CD14-positive monocyte (primary cell): ENCODE measurements around the gene ZNF429. TPM values are rescaled to one million over a fixed set of nuclear protein-coding genes. Genes with fewer than 3 reads are reported as not detected.
"Not testable (repeated sequence)": the region's sequence is repeated elsewhere in the genome, so short reads cannot be mapped to it uniquely, and the experiment has no call there.

Source experiments
- DNase-seq, 3 donors: peaks; one replicate each; pipeline ENCODE4 v3.0.0-alpha.2; 2011 to 2022
- H2AFZ ChIP-seq: 2 replicates; pipeline ENCODE4 v1.6.0; 2012; ENCODE audit warnings: mild to moderate bottlenecking, low read depth, low read length, inconsistent platforms; ENCODE audit not compliant: insufficient read depth, poor library complexity, severe bottlenecking
- H3K27ac ChIP-seq, 2 donors: 1 replicate in 1 of 2; 2 replicates in 1 of 2; pipeline ENCODE4 v1.5.1; 2012 to 2013; ENCODE audit warnings: low read length in 2 of 2, control low read depth in 1 of 2, inconsistent platforms in 1 of 2, low read depth in 1 of 2, mild to moderate bottlenecking in 1 of 2
- H3K27me3 ChIP-seq, 2 donors: one replicate each; pipeline versions ENCODE4 v1.6.0 to v1.6.1; 2011 to 2013; ENCODE audit warnings: low read length in 2 of 2; ENCODE audit not compliant: control insufficient read depth in 2 of 2, insufficient read depth in 2 of 2
- H3K36me3 ChIP-seq, 2 donors: replicated peaks in 1 of 2; 1 replicate in 1 of 2; 2 replicates in 1 of 2; pipeline versions ENCODE4 v1.5.1 to v1.6.1; 2012 to 2013; ENCODE audit warnings: low read length in 2 of 2, control low read depth in 1 of 2, inconsistent platforms in 1 of 2, mild to moderate bottlenecking in 1 of 2; ENCODE audit not compliant: insufficient read depth in 2 of 2, control insufficient read depth in 1 of 2
- H3K4me1 ChIP-seq, 2 donors: 1 replicate in 1 of 2; 2 replicates in 1 of 2; pipeline versions ENCODE4 v1.5.1 to v1.6.1; 2012 to 2013; ENCODE audit warnings: low read length in 2 of 2, control low read depth in 1 of 2, inconsistent platforms in 1 of 2, mild to moderate bottlenecking in 1 of 2, moderate library complexity in 1 of 2; ENCODE audit not compliant: insufficient read depth in 2 of 2, control insufficient read depth in 1 of 2
- H3K4me2 ChIP-seq: replicated peaks from 2 replicates; pipeline ENCODE3; 2012; ENCODE audit warnings: low read length, moderate library complexity, mild to moderate bottlenecking; ENCODE audit not compliant: poor library complexity, severe bottlenecking; ENCODE audit errors: extremely low read depth
- H3K4me3 ChIP-seq, 3 experiments: fragments of 200-600 bp in 1 of 3; sonication (generic) in 1 of 3; replicated peaks in 1 of 3; 1 replicate in 2 of 3; 2 replicates in 1 of 3; pipeline ENCODE4 v1.5.1; 2011 to 2013; ENCODE audit warnings: low read length in 3 of 3, mild to moderate bottlenecking in 3 of 3, control low read depth in 2 of 3, low read depth in 2 of 3, inconsistent platforms in 1 of 3, moderate library complexity in 1 of 3
- H3K79me2 ChIP-seq: 2 replicates; pipeline ENCODE4 v1.6.0; 2012; ENCODE audit warnings: mild to moderate bottlenecking, control low read depth, inconsistent platforms, low read length, moderate library complexity; ENCODE audit not compliant: insufficient read depth
- H3K9ac ChIP-seq: 2 replicates; pipeline ENCODE4 v1.6.0; 2017; ENCODE audit warnings: low read length, mild to moderate bottlenecking; ENCODE audit not compliant: insufficient read depth, poor library complexity, severe bottlenecking
- H3K9me3 ChIP-seq, 2 donors: replicated peaks in 1 of 2; 1 replicate in 1 of 2; 2 replicates in 1 of 2; pipeline versions ENCODE4 v1.5.1 to v1.6.1; 2012 to 2013; ENCODE audit warnings: low read length in 2 of 2, control low read depth in 1 of 2; ENCODE audit not compliant: control insufficient read depth in 1 of 2, insufficient read depth in 1 of 2
- H4K20me1 ChIP-seq: 2 replicates; pipeline ENCODE4 v1.6.0; 2012; ENCODE audit warnings: mild to moderate bottlenecking, low read length, control low read depth, moderate library complexity; ENCODE audit not compliant: insufficient read depth
- H3K27ac Mint-ChIP-seq, 7 donors: one replicate each; pipeline ENCODE4 v1.8.0; 2020; ENCODE audit warnings: mild to moderate bottlenecking in 7 of 7, mixed read lengths in 7 of 7, moderate library complexity in 6 of 7, inconsistent platforms in 2 of 7
- H3K27me3 Mint-ChIP-seq, 3 donors: one replicate each; pipeline ENCODE4 v1.8.0; 2021 to 2022; ENCODE audit warnings: low read depth in 3 of 3, mild to moderate bottlenecking in 3 of 3, mixed read lengths in 3 of 3, moderate library complexity in 3 of 3, inconsistent platforms in 1 of 3
- H3K36me3 Mint-ChIP-seq, 2 donors: one replicate each; pipeline ENCODE4 v1.8.0; 2020; ENCODE audit warnings: mixed read lengths in 2 of 2, inconsistent platforms in 1 of 2, mild to moderate bottlenecking in 1 of 2
- H3K4me1 Mint-ChIP-seq: one replicate; pipeline ENCODE4 v1.8.0; 2020; ENCODE audit warnings: mild to moderate bottlenecking, mixed read lengths
- H3K4me3 Mint-ChIP-seq, 2 donors: one replicate each; pipeline ENCODE4 v1.8.0; 2020; ENCODE audit warnings: mild to moderate bottlenecking in 2 of 2, mixed read lengths in 2 of 2, moderate library complexity in 1 of 2
- H3K9me3 Mint-ChIP-seq, 7 donors: one replicate each; pipeline ENCODE4 v1.8.0; 2020 to 2022; ENCODE audit warnings: mixed read lengths in 7 of 7, mild to moderate bottlenecking in 6 of 7, moderate library complexity in 6 of 7, inconsistent platforms in 2 of 7
- WGBS: methylation state at CpG from one replicate; pipeline ENCODE4 v1.1.5; 2013; ENCODE audit warnings: missing lambda C conversion rate; ENCODE audit not compliant: insufficient coverage; 5-methylcytosine and 5-hydroxymethylcytosine counted together
- intact Hi-C, 2 donors: fragments of 100-400 bp; cut with micrococcal nuclease; formaldehyde crosslinking; loops; one replicate each; pipeline versions ENCODE4 v1.15.0 to v1.15.1; 2023
- polyA plus RNA-seq, 3 donors: library from polyadenylated mRNA; depleted of rRNA in 1 of 3; unstranded in 2 of 3; stranded (reverse) in 1 of 3; fragments of 300-500 nt in 2 of 3; fragments of >200 nt in 1 of 3; fragmentation: Illumina TruSeq in 2 of 3; gene quantifications; 1 replicate in 2 of 3; 2 replicates in 1 of 3; pipeline ENCODE4 v1.2.3, GENCODE V29; 2012 to 2021
- TF ChIP-seq, protein P1 (sequence below): fragments of 200-600 bp; IDR thresholded peaks from one replicate; pipeline ENCODE4 v1.8.0; 2022; ENCODE audit warnings: antibody characterized with exemption, mild to moderate bottlenecking

ZNF429 gene
- polyA plus RNA-seq, 3 donors = 9.5 to 11.6 (median 11.1) TPM

- peaks cover 3 to 5% of the 10 kb centered on the region in 2 donors for H3K36me3 Mint-ChIP-seq
- Histone ChIP-seq H3K9me3 (no peaks in the 10 kb centered on the region), H2AFZ (no peak overlapping the region), H4K20me1 (no peaks in the 10 kb centered on the region), H3K4me3 (no peak overlapping the region), H3K36me3 (no peaks in the 10 kb centered on the region), H3K79me2 (no peaks in the 10 kb centered on the region), H3K27ac (no peak overlapping the region), H3K27me3 (no peaks in the 10 kb centered on the region), H3K9ac (no peak overlapping the region), H3K4me2 (no peak overlapping the region), H3K4me1 (no peaks in the 10 kb centered on the region)
- no peak for DNase-seq
- H3K4me3 Mint-ChIP-seq = no peak overlapping the region
- TF ChIP-seq, protein P1, sequence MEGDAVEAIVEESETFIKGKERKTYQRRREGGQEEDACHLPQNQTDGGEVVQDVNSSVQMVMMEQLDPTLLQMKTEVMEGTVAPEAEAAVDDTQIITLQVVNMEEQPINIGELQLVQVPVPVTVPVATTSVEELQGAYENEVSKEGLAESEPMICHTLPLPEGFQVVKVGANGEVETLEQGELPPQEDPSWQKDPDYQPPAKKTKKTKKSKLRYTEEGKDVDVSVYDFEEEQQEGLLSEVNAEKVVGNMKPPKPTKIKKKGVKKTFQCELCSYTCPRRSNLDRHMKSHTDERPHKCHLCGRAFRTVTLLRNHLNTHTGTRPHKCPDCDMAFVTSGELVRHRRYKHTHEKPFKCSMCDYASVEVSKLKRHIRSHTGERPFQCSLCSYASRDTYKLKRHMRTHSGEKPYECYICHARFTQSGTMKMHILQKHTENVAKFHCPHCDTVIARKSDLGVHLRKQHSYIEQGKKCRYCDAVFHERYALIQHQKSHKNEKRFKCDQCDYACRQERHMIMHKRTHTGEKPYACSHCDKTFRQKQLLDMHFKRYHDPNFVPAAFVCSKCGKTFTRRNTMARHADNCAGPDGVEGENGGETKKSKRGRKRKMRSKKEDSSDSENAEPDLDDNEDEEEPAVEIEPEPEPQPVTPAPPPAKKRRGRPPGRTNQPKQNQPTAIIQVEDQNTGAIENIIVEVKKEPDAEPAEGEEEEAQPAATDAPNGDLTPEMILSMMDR = no peak
- 100% methylated on average over 1 of the region's 2 CpGs for WGBS
- H3K27ac Mint-ChIP-seq = no peak overlapping the region
- H3K9me3 Mint-ChIP-seq = peaks cover 0 to 26% (median 4%) of the 10 kb centered on the region in 7 donors
- H3K4me1 Mint-ChIP-seq = peaks cover 4% of the 10 kb centered on the region
- no peaks in the 10 kb centered on the region for H3K27me3 Mint-ChIP-seq
- intact Hi-C loops = no loop called here
Measured at GRCh38 chr19:21498651-21499050, 6.8 kb upstream of the ZNF429 start.

DNA sequence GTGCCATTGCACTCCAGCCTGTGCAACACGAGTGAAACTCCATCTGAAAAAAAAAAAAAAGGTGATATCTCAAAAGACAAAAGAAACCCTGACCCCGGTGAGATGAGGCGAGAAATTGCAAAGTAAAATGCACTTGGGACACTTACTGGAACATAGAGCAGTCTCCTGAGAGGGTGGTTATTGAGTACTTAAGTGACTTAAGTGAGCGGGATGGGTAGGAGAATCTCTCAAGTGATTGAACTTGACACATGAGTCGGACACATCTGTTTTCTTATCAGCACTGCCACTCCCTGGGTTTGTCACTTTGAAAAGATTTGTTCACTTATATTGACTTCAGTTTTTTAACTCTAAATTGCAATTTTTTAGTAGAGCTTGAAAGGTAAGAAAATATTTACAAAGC lies 2.8 kb downstream of the ZNF429 start:
- Histone ChIP-seq H3K27me3 (no peaks in the 10 kb centered on the region), H3K4me1 (peaks cover 12 to 22% of the 10 kb centered on the region in 2 donors), H3K9ac (no peak overlapping the region), H4K20me1 (no peaks in the 10 kb centered on the region), H3K27ac (no peak overlapping the region), H3K4me2 (no peak overlapping the region), H2AFZ (no peak overlapping the region), H3K36me3 (peaks cover 0 to 21% of the 10 kb centered on the region in 2 donors), H3K9me3 (peaks cover 26 to 37% of the 10 kb centered on the region in 2 donors), H3K4me3 (peak overlapping the region in 1 of 3 experiments; percentile 10), H3K79me2 (peaks cover 48% of the 10 kb centered on the region)
- H3K27ac Mint-ChIP-seq = peak overlapping the region in 3 of 7 donors; percentile 54 to 99 (median 68)
- peaks cover 26 to 38% of the 10 kb centered on the region in 2 donors for H3K36me3 Mint-ChIP-seq
- intact Hi-C loops = loop anchor here (5.0 to 10.0 kb wide), 4 partner anchors 59 to 1846 kb away; partner anchors contain the start of genes ATP13A1 (in 1 of the 2) and ZNF100 (in 1 of the 2)
- H3K27me3 Mint-ChIP-seq = peaks cover 0 to 6% (median 2%) of the 10 kb centered on the region in 3 donors
- peaks cover 21% of the 10 kb centered on the region for H3K4me1 Mint-ChIP-seq
- TF ChIP-seq, protein P1 = no peak
- no peak overlapping the region for H3K4me3 Mint-ChIP-seq
- DNase-seq = no peak
- WGBS = 100% methylated on average over 2 of the region's 5 CpGs
- H3K9me3 Mint-ChIP-seq = peaks cover 18 to 62% (median 43%) of the 10 kb centered on the region in 7 donors

DNA sequence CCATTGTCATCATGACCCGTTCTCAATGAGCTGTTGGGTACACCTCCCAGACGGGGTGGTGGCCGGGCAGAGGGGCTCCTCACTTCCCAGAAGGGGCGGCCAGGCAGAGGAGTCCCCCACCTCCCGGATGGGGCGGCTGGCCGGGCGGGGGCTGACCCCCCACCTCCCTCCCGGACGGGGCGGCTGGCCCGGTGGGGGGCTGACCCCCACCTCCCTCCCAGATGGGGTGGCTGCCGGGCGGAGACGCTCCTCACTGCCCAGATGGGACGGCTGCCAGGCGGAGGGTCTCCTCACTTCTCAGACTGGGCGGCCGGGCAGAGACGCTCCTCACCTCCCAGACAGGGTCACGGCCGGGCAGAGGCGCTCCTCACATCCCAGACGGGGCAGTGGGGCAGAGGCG lies 5.7 kb downstream of the ZNF429 start:
- 100% methylated on average over 6 of the region's 25 CpGs for whole genome bisulfite sequencing
- not testable (repeated sequence) for H3K27ac ChIP-seq

More for the DNA sequence above, 5.7 kb downstream of the ZNF429 start:
- H3K4me3 Mint-ChIP-seq, DNase-seq, H2AFZ ChIP-seq, H3K4me3 ChIP-seq, H3K9ac ChIP-seq, H3K4me2 ChIP-seq, H3K27me3 Mint-ChIP-seq, H3K27ac Mint-ChIP-seq, H3K27me3 ChIP-seq, H4K20me1 ChIP-seq, intact Hi-C loops: not testable (repeated sequence)
- Mint-ChIP-seq H3K9me3 (peaks cover 24 to 79% (median 56%) of the 10 kb centered on the region in 7 donors), H3K4me1 (peaks cover 17% of the 10 kb centered on the region), H3K36me3 (peaks cover 26 to 38% of the 10 kb centered on the region in 2 donors)
- peaks cover 42% of the 10 kb centered on the region for H3K79me2 ChIP-seq
- H3K4me1 ChIP-seq = peaks cover 7 to 11% of the 10 kb centered on the region in 2 donors
- H3K9me3 ChIP-seq = peaks cover 36 to 47% of the 10 kb centered on the region in 2 donors
- H3K36me3 ChIP-seq = peaks cover 0 to 21% of the 10 kb centered on the region in 2 donors
